ENCODE results near the gene ZNF682.
"Not testable (repeated sequence)": the region's sequence is repeated elsewhere in the genome, so short reads cannot be mapped to it uniquely, and the experiment has no call there.

Gene ZNF682

GRCh38 chr19:20039203-20039723, at the start of gene ZNF682:
TSS of gene ZNF682 (minus strand) at chr19:20039505. CDS start at chr19:20039345, 160 bp downstream.
- peak; percentile 95 for DNase-seq

- not testable (repeated sequence) for DNase-seq
These were observed 43.6 kb upstream of the ZNF682 start for GRCh38 chr19:20082876-20083275.

DNA sequence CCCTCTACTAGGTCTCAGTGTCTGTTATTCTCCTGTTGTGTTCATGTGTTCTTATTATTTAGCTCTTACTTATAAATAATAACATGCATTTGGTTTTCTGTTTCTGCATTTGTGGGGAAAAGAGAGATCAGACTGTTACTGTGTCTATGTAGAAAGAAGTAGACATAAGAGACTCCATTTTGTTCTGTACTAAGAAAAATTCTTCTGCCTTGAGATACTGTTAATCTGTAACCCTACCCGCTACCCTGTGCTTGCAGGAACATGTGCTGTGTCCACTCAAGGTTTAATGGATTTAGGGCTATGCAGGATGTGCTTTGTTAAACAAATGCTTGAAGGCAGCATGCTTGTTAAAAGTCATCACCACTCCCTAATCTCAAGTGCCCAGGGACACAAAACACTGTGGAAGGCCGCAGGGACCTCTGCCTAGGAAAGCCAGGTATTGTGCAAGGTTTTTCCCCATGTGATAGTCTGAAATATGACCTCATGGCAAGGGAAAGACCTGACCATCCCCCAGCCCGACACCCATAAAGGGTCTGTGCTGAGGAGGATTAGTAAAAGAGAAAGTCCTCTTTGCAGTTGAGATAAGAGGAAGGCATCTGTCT, 43.0 kb upstream of the ZNF682 start:
- DNase-seq: not testable (repeated sequence)

- DNase-seq: no peak
These were observed 41.4 kb upstream of the ZNF682 start for GRCh38 chr19:20080656-20081055.

DNA sequence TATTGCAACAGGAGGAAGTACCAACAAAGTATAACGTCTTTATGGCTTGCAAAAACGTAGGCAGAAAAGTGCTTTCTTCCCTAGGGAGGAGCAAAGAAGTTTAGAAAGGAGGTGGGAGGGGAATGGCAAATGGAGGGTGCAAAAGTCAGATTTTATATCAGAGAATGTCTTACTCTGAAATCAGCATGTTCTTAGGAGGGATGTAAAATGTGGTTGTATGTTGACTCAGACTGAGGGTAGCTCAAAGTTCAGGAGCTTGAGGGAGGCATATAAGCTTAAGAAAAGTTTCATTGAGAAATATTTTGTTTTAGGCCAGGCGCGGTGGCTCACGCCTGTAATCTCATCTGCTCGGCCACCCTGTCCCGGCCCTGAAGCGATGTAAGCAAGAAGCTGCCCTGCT, 40.2 kb upstream of the ZNF682 start:
- no peak for DNase-seq

- peak; percentile 9 for DNase-seq
These were observed 39.3 kb upstream of the ZNF682 start for GRCh38 chr19:20078581-20079031.

- DNase-seq: peak; percentile 83
These were observed 38.6 kb upstream of the ZNF682 start, which contains the start of gene ZNF90 for GRCh38 chr19:20077791-20078463. TSS of gene ZNF90 (plus strand) at chr19:20078000. CDS start at chr19:20078133, 133 bp downstream.

DNA sequence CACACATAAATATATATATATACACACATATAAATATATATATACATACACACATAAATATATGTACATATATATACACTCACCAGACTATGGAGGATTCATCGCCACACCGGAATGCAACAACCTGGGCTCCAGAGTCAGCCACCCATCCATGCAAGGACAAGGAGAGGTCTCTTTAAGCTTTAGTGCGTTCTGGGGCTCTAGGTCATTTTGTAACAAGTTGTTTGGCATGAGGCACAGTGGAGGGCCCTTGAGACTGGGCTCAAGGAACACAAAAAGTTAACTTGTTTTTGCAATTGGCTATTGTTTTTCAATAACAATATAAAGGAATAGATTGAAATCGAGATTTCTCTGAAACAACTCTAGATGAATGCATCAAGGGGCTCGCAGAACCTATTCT, 33.6 kb upstream of the ZNF682 start:
- DNase-seq: no peak

GRCh38 chr19:20070691-20071090, 31.4 kb upstream of the ZNF682 start:
- DNase-seq: no peak

- not testable (repeated sequence) for DNase-seq
These were observed 29.3 kb upstream of the ZNF682 start for GRCh38 chr19:20068559-20068958.

- no peak for DNase-seq
These were observed 28.6 kb upstream of the ZNF682 start for GRCh38 chr19:20067943-20068342.

DNA sequence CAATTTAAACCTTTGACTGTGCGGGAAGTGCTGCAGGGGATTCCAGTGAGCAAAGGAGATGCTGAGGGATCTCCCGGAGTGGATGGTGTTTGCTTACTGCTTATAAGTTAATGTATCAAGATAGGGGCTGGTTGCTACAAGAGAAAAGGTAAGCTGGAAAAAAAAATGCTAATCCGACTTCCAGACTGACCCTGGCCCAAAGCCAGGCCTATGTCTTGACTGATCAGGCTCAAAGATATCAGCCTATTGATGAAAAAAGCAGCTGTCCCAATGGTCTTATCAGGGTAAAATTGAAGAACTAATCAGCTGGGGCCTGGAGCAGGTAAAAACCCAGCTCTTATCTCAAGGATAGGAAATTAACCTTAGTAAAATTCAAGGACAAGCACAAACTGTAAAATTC, 27.6 kb upstream of the ZNF682 start:
- DNase-seq: no peak

- DNase-seq: no peak
These were observed 21.0 kb upstream of the ZNF682 start for GRCh38 chr19:20060282-20060681.

DNA sequence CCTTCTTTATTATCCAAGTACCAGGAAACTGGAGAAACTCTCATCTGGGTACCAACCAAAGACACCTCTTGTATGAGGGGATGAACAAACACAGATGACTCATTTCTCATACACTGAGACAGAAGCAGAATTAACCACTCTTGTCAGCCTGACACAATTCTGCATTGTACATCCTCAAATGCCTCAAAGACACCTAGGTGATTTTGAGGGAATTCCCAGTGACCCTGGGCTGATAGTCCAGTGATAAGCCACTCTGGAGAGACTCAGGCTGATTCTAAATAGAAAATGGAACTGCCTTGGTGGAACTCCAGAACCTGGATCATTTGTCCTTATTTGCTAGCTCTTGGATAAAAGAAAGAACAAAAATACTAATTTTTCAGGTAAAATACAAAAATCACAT, 19.4 kb upstream of the ZNF682 start:
- DNase-seq: not testable (repeated sequence)

- peak; percentile 96 for DNase-seq
These were observed 12.8 kb upstream of the ZNF682 start for GRCh38 chr19:20051841-20052768.

GRCh38 chr19:20045742-20046141, 6.4 kb upstream of the ZNF682 start:
- DNase-seq: not testable (repeated sequence)

DNA sequence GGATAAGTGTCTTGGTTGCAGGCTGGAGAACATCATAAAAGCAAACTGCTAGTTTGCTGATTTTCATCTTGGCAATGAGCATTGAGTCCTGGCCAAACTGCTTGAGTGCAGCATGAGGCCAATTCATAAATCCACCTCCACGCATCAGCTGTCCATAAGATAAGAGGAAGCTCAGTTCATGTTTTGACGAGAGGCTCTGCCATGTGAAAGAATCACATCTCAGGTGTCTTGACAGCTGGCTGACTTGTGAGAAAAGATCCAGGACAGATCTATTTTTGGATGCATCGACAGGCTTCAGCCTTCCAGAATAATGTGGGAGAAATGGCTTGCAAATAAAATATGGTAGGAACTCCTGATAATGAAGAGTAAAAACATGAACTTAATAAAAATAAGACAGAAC, 5.4 kb upstream of the ZNF682 start:
- no peak for DNase-seq

DNA sequence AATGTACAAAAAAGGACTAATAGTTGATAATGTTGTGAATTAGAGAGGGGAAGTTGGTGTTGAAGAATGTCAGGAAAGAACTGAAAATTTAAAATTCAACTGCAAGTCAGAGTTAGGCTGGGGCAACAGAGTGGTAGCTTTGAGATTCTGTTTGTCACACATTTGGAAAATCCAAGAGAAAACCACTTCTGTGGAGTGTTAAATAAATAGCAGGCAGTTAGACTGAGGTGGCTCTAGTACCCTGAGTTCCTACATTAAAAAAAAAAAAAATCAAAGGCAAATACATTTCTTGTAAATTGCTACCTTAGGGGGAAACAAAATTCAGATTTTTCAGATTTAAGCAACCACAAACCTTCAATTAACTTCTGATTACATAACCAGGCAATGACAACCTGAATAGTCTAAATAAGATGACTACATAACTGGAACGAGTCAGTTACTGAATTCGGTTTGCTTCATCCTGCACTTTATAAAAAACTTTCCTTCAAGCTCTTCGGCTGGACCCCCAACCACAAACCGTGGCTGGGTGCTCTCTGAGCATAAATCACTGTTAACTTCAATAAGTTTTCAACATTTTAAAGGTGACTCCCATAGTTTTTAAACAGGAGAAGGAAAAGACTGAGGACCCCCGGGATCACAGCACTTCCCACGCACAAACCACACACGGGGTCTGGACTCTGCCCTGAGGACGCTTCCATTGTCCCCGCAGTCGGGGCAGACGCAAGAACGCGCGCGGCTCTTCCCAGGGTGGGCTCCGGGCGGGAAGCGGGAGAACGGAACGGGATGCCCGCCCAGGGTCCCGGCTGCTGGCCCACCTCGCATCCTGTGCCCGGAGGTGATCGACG, 725 bp downstream of the ZNF682 start:
- no peak for DNase-seq

DNA sequence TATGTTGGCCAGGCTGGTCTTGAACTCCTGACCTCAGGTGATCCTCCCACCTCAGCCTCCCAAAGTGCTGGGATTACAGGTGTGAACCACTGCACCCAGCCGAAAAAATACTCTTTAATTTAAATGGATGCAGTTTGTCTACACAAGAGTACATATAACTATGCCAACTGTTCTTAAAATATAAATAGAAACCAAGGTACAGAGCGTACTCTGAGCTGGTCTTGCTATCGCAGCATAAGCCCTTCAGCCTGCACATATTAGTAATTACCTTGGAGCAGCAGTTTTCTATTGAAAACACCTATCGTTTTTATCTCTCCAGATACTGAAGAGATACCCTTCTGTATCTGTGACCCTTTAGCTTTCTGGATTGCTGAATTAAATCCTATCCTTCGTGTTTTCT, 3.4 kb downstream of the ZNF682 start:
- no peak for DNase-seq

- no peak for DNase-seq
These were observed 10.7 kb downstream of the ZNF682 start for GRCh38 chr19:20028611-20029010.

DNA sequence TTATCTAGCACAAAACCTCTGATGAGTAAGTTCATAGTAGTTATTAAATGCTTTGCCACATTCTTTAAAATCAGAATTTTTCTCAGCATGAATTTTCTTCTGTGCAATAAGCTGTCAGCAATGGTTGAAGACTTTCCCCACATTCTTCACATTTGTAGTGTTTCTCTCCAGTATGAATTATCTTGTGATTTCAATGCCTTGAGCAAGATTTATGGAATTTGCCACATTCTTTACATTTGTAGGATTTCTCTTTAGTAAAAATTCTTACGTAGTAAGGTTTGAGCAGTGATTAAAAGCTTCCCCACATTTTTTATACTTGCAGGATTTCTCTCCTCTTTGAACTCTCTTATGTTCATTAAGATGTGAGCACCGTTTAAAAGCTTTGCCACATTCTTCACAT, 33.6 kb downstream of the ZNF682 start:
- no peak for DNase-seq

DNA sequence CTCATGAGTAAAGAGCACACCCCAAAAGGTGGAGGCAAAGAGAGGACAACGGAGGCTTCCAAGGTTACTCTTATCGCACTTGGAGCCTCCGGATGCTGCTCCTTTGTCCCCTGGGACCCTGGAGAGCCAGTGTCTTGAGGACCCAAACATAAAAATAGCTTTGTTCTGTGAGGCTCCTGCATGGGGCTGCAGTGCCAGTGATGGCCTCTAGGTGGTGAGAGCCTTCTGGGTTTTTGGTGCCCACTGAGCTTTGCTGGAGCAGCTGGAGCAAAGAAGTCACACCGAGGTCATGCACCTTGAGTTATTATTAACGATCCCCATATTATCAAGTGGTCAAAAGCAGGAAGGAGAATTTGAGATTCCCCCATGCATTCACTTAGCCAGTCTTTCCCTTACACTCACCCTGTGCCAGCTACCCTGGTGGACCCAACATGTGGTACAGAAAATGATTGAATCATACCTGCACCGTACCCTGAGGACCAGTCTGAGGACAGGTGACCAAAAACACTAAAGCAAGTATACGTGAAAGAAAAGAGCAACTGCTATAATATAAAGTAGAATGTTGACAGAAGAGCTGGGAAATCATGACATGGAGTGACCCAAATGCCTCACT, 41.5 kb downstream of the ZNF682 start:
- DNase-seq: no peak
